Omental fat pad (tissue), 4 donors: Measurements from ENCODE around the gene UBE2Q2. TPM values are rescaled to one million over a fixed set of nuclear protein-coding genes. Genes with fewer than 3 reads are reported as not detected.
"Not testable (repeated sequence)": the region's sequence is repeated elsewhere in the genome, so short reads cannot be mapped to it uniquely, and the experiment has no call there.

ENCODE experiments used
- ATAC-seq: fragments of 150-250 bp; one replicate; pipeline ENCODE4 v1.9.1; 2016; ENCODE audit warnings: mild to moderate bottlenecking, moderate library complexity; ENCODE audit not compliant: low FRiP score
- DNase-seq: peaks from one replicate; pipeline ENCODE4 v3.0.0-alpha.2; 2019; ENCODE audit warnings: low spot score
- CTCF ChIP-seq, 3 donors: fragments of 450-650 bp; IDR thresholded peaks; one replicate each; pipeline ENCODE4 v1.5.1; 2016 to 2017; ENCODE audit warnings: antibody characterized with exemption in 3 of 3, mild to moderate bottlenecking in 3 of 3, moderate library complexity in 2 of 3
- total RNA-seq, 4 donors: library from RNA; depleted of rRNA; stranded (reverse); fragments of >200 nt; gene quantifications; one replicate each; pipeline ENCODE4 v1.1.0, GENCODE V29; 2016

Gene UBE2Q2
- total RNA-seq, 4 donors from 2014 or later, result 27.8 to 54.1 (median 47.2) TPM

DNA sequence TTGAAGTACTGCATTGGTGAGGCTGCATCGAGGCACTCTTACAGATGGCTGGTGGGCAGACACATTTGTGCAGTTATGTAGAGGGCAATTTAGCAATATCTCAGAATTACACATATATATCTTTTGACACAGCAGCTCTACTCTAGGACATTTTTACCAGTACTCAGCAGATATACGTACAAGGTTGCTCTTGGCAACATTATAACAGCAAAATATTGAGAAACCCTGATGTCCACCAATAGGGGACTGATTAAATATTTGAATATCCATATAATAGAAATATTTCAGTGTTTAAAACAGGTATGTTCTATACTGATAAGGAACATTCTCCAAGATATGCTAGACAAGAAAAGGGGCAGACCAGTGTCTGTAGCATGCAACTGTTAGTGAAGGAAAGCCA, 52.5 kb downstream of the UBE2Q2 start:
- no peak for DNase-seq
- no peak for ATAC-seq
- TF ChIP-seq CTCF (IDR thresholded peaks at IDR 0.05), result no peak

GRCh38 chr15:75900577-75900976, 57.3 kb downstream of the UBE2Q2 start:
- ATAC-seq (no peak), DNase-seq (no peak)
- no peak for TF ChIP-seq CTCF (IDR thresholded peaks at IDR 0.05)

GRCh38 chr15:75902129-75902557, 58.9 kb downstream of the UBE2Q2 start:
- ATAC-seq (no peak), DNase-seq (no peak)
- no peak for TF ChIP-seq CTCF (IDR thresholded peaks at IDR 0.05)

- no peak for TF ChIP-seq CTCF (IDR thresholded peaks at IDR 0.05)
These were observed 60.3 kb downstream of the UBE2Q2 start, which contains the start of gene FBXO22 for GRCh38 chr15:75903331-75904239. TSS of gene FBXO22 (plus strand) at chr15:75903878. CDS start at chr15:75903964, 86 bp downstream.

DNA sequence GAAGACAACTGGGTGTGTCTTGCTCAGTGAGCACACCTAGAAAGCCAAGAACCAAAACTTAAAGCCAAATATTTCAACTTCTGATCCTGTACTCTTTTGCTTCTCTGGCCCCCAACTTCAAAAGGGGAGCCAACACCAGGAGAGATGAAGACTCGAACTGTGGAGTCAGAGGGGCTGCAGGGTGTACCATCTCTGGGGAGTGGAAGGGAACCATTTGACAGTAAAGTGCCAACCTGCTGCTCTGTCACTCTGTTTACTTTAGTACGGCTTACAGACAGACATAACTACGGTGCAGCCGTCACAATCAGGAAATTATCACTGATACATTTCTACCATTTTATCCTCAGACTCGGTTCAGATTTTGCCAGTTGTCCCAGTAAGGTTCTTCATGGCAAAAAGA, 62.0 kb downstream of the UBE2Q2 start:
- DNase-seq (no peak), ATAC-seq (no peak)
- no peak for TF ChIP-seq CTCF (IDR thresholded peaks at IDR 0.05)

More at GRCh38 chr15:75903331-75904239, 60.3 kb downstream of the UBE2Q2 start, which contains the start of gene FBXO22:
- peak; percentile 71 for DNase-seq
- ATAC-seq, result peak; percentile 97

DNA sequence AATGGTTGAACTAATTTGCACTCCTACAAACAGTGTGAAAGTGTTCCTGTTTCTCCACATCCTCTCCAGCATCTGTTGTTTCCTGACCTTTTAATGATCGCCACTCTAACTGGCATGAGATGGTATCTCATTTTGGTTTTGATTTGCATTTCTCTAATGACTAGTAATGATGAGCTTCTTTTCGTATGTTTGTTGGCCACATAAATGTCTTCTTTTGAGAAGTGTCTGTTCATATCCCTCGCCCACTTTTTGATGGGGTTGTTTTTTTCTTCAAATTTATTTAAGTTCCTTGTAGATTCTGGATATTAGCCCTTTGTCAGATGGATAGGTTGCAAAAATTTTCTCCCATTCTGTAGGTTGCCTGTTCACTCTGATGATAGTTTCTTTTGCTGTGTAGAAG, 67.1 kb downstream of the UBE2Q2 start:
- ATAC-seq, DNase-seq: not testable (repeated sequence)

DNA sequence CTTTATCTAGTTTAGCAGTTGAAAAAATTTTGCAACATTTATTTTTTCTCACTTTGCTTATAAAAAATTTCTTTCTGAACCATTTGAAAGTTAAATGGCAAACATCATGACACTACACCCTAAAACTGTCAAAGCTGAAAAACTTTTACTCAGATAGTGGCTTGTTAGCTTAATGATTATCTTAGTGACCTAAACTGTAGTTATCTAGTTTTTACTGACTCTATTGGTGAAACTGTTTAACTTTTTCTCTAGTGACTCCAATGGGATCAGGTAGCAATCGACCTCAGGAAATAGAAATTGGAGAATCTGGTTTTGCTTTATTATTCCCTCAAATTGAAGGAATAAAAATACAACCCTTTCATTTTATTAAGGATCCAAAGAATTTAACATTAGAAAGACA, 73.7 kb downstream of the UBE2Q2 start:
- no peak for TF ChIP-seq CTCF (IDR thresholded peaks at IDR 0.05)
- no peak for ATAC-seq
- no peak for DNase-seq
